Body of pancreas (tissue), 4 donors: ENCODE results near the gene CXorf58.

Experiments used
- CTCF ChIP-seq, 7 experiments: fragments of 450-650 bp in 4 of 7; fragments of 200-600 bp in 3 of 7; sonication (generic) in 3 of 7; IDR thresholded peaks; one replicate each; pipeline ENCODE4 v1.5.1; 2016 to 2019; ENCODE audit warnings: antibody characterized with exemption in 7 of 7
- POLR2A ChIP-seq, 3 donors: fragments of 450-650 bp; IDR thresholded peaks; one replicate each; pipeline ENCODE4 v1.6.1; 2016; ENCODE audit warnings: antibody characterized with exemption in 3 of 3, mild to moderate bottlenecking in 2 of 3

DNA sequence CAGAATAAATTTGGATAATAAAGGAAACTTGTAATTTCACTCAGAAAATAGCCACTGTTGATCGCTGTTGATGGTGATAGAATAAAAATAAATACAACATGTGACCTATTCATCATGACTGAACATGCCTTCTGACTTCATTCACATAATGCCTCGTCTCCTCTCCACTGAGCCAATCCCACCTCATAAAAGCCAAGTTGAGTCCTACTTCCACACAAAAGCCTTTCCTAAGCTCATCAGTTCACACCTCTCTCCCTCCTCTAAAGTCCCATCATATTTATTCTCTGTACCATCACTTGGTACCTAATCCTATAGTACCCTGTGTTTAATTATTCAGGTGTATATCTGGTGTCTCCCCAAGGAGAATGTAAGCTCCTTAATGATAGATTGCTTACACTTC, 37.8 kb upstream of the CXorf58 start:
- TF ChIP-seq CTCF (IDR thresholded peaks at IDR 0.05) (no peak), POLR2A (IDR thresholded peaks at IDR 0.05) (no peak)
